GM19025 (cell line): ENCODE results near the gene CTRL.

Experiments
- ATAC-seq: cut with Tn5 transposase; IDR thresholded peaks from one replicate; pipeline ENCODE4 v1.9.1; 2021; ENCODE audit warnings: mild to moderate bottlenecking, low read depth, moderate library complexity; ENCODE audit not compliant: unreplicated experiment

The CTRL gene

DNA sequence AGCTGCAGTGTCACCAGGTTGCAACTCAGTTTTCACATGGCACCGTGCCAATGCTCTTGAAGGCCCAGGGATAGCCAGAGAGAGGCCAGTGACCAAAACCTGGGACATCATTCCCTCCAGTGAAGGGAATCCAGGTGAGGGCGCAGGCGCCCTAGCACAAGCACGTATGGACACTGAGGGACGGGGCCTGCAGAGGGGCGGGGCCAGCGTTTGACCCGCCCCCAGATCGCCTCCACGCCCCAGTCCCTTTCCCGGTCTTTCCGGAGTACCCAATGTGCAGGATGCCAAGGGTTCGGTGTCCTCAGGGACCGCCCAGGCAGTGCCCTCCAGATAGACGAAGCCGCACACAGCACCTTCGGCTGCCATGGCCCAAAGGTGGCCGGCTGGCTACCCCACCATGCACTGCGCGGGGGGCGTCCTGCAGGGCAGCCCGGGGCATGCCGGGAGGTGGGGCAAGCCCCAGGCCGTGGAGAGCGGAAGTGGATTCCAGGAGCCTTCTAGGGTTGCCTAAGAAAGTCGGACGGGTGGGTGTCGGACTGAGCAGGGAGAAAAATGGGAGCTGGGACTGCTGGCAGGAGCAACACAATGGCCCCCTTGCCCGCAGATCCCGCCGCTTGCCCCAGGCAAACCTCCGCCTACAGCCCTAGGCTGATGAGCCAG is 32.1 kb upstream of the CTRL start:
- no peak for ATAC-seq

GRCh38 chr16:67963292-67963661 is 31.6 kb upstream of the CTRL start:
- ATAC-seq, result no peak

DNA sequence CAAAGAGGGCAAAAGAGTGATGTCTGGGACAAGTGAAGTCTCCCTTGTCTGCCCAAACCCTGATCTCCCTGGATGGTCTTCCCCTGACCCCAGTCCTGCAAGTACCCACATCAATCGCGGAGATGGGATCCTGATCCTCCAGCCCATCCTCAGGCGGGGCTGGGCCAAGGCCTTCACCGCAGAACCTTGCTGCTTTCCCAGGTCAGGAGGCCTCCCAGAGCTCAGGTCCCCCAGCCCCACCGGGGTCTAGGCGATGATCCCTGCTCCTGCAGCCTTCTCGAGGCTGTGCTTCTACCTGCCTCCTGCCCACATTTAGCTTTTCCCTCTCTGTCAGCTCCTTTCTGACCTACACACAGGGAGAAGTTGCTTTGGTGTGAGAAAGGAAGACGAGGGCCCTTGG is 30.5 kb upstream of the CTRL start:
- no peak for ATAC-seq

DNA sequence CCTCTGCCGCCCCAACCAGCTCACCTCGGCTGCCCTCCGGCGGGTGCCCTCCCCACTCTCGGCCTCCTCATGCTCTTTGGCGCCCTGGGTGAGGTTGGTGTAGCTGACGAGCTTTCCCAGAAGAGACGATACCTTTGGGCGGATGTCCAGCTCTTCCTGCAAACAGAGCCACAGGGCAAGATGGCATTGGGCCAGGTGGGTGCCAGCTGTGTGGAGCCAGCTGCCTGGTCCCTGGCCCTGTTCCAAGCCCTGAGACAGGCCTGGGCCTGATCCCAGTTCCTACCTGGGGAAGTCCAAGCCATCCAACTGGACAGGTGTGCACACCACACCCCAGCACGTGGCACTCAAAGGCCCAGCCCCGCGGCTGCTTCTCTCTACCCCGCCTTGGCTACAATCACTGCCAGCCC is 29.9 kb upstream of the CTRL start:
- ATAC-seq, result no peak

DNA sequence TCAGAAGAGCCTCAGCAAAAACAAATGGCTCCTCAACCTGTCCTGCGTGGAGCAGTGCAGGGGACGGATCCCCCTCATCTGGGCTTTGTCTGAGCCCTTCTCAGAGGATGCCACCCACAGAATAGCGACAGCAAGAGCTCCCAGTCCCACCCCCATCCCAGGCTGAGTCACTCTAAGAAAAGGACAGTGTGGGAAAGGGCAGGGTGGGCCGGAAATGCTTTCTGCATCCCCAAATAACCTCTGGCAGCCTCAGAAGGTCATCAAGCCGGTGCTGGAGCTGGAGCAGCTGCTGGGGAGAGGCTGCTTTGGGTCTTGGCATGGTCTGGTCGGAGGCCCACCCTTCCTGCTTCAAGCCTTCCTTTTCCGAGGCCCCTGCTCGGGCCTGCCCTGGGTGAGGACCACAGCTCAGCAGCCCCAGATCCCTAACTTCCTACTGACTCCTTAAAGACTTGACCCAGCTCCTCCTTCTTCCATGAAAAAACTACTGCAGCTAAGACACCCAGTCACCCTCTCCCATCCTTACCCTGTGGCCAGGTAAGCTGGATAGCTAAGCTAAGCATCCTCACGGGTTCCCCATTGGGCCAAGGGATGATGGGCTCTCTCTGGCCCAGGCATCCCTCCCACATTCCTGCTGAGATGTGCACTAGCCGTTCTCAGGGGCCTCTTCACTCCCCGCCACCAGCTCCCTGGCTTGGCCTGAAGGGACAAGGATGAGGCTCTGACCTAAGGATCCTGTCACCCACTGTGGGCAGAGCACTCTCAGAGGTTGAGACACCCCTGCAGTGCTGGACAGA is 28.1 kb upstream of the CTRL start:
- ATAC-seq, result no peak

- ATAC-seq, result no peak
These were observed 26.0 kb upstream of the CTRL start for GRCh38 chr16:67957622-67958021.

GRCh38 chr16:67954421-67955196 is 22.9 kb upstream of the CTRL start:
- no peak for ATAC-seq

DNA sequence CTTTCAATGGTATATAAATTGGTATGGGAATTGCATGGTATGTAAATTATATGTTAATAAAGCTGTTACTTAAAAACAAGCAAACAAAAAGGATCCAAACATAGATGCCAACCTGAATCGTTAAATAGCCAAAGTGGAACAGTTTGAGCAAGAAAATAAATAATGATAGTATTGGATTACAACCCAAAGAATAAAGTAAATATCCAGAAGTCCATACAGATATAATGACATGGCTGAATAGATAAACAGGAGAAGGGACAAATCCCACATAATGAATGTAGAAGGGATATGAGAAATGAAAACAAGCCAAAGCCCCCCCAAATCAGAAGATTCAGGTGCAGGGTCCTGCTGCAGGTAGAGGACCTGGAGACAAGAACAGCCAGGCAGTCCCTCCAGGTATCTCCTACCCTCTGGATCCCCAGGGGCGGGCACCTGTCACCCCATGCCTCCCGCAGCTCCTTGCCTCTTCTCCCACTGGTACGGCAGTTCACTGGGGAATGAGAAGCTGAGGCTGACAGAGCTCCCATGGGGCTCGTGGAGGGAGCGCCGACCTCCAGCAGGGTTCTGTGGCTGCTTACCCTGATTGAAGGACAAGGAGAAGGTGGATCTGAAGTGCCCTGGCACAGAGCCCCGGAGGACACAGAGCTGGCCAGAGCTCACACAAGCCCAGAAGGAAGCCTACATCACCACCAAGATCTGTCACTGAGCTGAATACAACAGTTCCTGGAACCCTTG is 22.1 kb upstream of the CTRL start:
- no peak for ATAC-seq

- no peak for ATAC-seq
These were observed 19.8 kb upstream of the CTRL start for GRCh38 chr16:67951485-67951884.

DNA sequence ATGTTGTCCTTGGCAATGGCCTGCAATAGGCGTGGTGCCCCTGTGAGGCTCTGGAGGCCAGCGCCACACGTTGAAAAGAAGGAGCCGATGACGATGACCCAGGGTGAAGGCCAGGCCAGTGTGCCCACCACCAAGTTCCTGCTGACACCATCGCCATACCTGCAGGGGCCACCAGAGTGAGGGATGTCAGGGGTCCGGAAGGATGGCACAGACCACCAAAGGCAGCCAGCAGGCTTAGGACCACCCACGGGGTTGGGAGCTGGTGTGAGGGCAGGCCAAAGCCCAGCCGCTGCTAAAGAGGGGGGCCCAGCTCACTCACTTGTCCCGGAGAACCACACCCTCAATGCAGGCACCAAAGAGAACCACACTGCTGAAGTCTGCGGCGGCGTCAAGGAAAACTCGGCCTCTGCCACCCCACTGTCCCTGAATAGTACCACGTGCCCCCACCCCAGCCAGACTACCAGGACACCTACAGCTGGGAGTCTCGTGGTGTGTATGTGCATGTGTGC is 18.7 kb upstream of the CTRL start:
- no peak for ATAC-seq

GRCh38 chr16:67949645-67950044 is 18.0 kb upstream of the CTRL start:
- no peak for ATAC-seq

DNA sequence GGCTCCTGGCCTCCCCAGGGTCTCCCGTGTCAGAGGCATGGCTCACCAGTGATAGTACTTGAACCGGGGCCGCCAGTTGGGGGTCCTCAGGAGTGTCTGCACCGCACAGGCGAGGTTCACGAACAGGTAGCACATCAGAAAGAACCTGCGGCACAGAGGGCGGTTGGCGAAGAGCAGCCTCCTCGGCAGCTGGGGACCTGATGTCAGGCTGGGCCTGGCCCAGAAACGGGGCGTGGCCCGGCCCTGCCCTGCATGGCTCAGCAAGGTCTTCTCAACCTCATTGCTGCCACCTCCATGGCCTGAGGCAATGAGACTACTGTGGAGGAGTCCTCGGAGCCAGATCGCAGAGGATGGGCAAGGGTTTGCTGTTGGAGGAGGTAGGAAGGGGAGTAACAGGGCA is 16.4 kb upstream of the CTRL start:
- no peak for ATAC-seq

DNA sequence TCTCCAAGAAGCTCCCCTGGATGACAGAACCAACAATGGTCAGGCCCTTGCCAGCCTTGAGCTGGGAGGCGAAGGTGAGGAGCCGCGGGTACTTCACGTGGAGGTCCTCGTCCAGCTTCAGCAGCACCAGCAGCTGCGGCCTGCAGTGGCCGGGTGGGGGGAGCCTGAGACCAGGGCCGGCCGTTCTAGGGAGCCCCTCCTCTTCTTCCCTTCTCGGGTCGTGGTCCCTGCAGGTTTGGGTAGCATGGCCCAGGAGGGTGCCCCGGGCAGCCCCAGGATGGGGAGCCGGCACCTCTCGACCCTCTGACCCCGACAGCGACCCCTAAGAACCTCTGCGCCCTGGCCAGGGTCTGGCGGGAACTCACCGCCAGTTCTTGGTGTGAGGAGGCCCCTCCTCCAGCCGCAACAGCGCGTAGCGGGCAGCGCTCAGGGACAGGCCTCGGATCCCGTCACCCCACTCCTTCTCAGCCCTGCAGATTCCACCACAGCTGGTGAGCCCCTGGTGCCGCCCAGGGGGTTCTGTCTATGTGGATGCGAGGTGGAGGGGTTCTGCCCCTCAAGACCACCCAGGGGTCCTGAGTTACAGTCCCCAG is 15.4 kb upstream of the CTRL start:
- ATAC-seq, result no peak

- no peak for ATAC-seq
These were observed 14.5 kb upstream of the CTRL start for GRCh38 chr16:67946128-67946569.

- no peak for ATAC-seq
These were observed 13.8 kb upstream of the CTRL start for GRCh38 chr16:67945392-67945933.

- no peak for ATAC-seq
These were observed 13.2 kb upstream of the CTRL start for GRCh38 chr16:67944690-67945391.

- no peak for ATAC-seq
These were observed 12.2 kb upstream of the CTRL start, which contains the start of gene LCAT for GRCh38 chr16:67943619-67944504. LCAT (minus strand) TSS chr16:67944120; CDS start chr16:67944101, 19 bp downstream.

DNA sequence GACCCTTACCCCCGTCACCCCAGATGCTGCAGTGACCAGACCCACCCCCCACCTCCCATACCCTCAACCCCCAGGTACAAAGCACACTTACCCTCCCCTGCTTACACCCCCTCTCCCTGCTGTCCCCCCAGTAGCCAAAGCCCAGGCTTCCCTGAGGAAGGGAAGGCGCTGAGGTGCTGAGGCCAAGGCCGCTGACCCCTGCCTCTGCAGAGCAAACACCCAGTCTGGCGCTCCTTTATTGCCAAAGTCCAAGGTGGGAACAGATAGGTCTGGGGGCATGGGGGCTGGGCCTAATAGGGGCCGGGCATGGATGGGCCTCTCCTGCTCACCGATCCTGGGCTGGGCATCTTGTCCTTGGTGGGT is 11.6 kb upstream of the CTRL start:
- no peak for ATAC-seq
